ENCODE measurements around the gene CD55.
A peak's percentile ranks its signal among the peaks of the same experiment; 100 is the strongest.
"Not testable (repeated sequence)": the region's sequence is repeated elsewhere in the genome, so short reads cannot be mapped to it uniquely, and the experiment has no call there.

The CD55 gene

GRCh38 chr1:207316141-207316540 lies 5.3 kb upstream of the CD55 start:
- no peaks in the 10 kb centered on the region for H3K9me3 Mint-ChIP-seq
- H3K27ac Mint-ChIP-seq: no peak overlapping the region
- H3K4me1 Mint-ChIP-seq: peaks cover 25% of the 10 kb centered on the region
- H3K36me3 Mint-ChIP-seq: no peaks in the 10 kb centered on the region
- H3K27me3 Mint-ChIP-seq: no peaks in the 10 kb centered on the region
- H3K4me3 Mint-ChIP-seq: no peak overlapping the region

- H3K4me3 Mint-ChIP-seq: no peak overlapping the region
- H3K4me1 Mint-ChIP-seq: peaks cover 26% of the 10 kb centered on the region
Observed at GRCh38 chr1:207316622-207317391, 4.7 kb upstream of the CD55 start.

GRCh38 chr1:207317561-207317960 lies 3.9 kb upstream of the CD55 start:
- peaks cover 26% of the 10 kb centered on the region for H3K4me1 Mint-ChIP-seq
- no peaks in the 10 kb centered on the region for H3K9me3 Mint-ChIP-seq
- H3K27ac Mint-ChIP-seq: no peak overlapping the region
- no peaks in the 10 kb centered on the region for H3K36me3 Mint-ChIP-seq
- H3K4me3 Mint-ChIP-seq: no peak overlapping the region
- H3K27me3 Mint-ChIP-seq: no peaks in the 10 kb centered on the region

More at GRCh38 chr1:207316622-207317391, 4.7 kb upstream of the CD55 start:
- Mint-ChIP-seq H3K9me3 (no peaks in the 10 kb centered on the region), H3K27me3 (no peaks in the 10 kb centered on the region), H3K36me3 (no peaks in the 10 kb centered on the region), H3K27ac (no peak overlapping the region)

GRCh38 chr1:207318072-207318619 lies 3.3 kb upstream of the CD55 start:
- no peak overlapping the region for H3K4me3 Mint-ChIP-seq
- H3K27ac Mint-ChIP-seq: no peak overlapping the region
- H3K36me3 Mint-ChIP-seq: no peaks in the 10 kb centered on the region
- H3K4me1 Mint-ChIP-seq: peaks cover 27% of the 10 kb centered on the region
- H3K27me3 Mint-ChIP-seq: no peaks in the 10 kb centered on the region
- H3K9me3 Mint-ChIP-seq: no peaks in the 10 kb centered on the region

GRCh38 chr1:207319199-207319598 lies 2.3 kb upstream of the CD55 start:
- Mint-ChIP-seq H3K36me3 (peaks cover 7% of the 10 kb centered on the region), H3K4me3 (no peak overlapping the region), H3K27me3 (no peaks in the 10 kb centered on the region), H3K4me1 (peaks cover 33% of the 10 kb centered on the region), H3K9me3 (no peaks in the 10 kb centered on the region), H3K27ac (no peak overlapping the region)

GRCh38 chr1:207320105-207320504 lies 1.4 kb upstream of the CD55 start:
- not testable (repeated sequence) for H3K36me3 Mint-ChIP-seq, H3K27me3 Mint-ChIP-seq, H3K9me3 Mint-ChIP-seq
- Mint-ChIP-seq H3K4me3 (peak overlapping the region; percentile 49), H3K4me1 (peaks cover 40% of the 10 kb centered on the region), H3K27ac (peak overlapping the region; percentile 75)

- H3K9me3 Mint-ChIP-seq: no peaks in the 10 kb centered on the region
- peak overlapping the region; percentile 100 for H3K27ac Mint-ChIP-seq
- H3K36me3 Mint-ChIP-seq: peaks cover 19% of the 10 kb centered on the region
- peaks cover 54% of the 10 kb centered on the region for H3K4me1 Mint-ChIP-seq
- H3K27me3 Mint-ChIP-seq: no peaks in the 10 kb centered on the region
- peak overlapping the region; percentile 96 for H3K4me3 Mint-ChIP-seq
Observed at GRCh38 chr1:207321790-207322645, 540 bp downstream of the CD55 start.

- no peaks in the 10 kb centered on the region for H3K27me3 Mint-ChIP-seq
- H3K4me3 Mint-ChIP-seq: peak overlapping the region; percentile 84
- no peaks in the 10 kb centered on the region for H3K9me3 Mint-ChIP-seq
- peaks cover 32% of the 10 kb centered on the region for H3K36me3 Mint-ChIP-seq
- H3K27ac Mint-ChIP-seq: peak overlapping the region; percentile 65
- peaks cover 63% of the 10 kb centered on the region for H3K4me1 Mint-ChIP-seq
Observed at GRCh38 chr1:207323425-207324225, 2.1 kb downstream of the CD55 start.

GRCh38 chr1:207328004-207328403 lies 6.5 kb downstream of the CD55 start:
- no peaks in the 10 kb centered on the region for H3K27me3 Mint-ChIP-seq
- H3K36me3 Mint-ChIP-seq: peaks cover 54% of the 10 kb centered on the region
- H3K4me3 Mint-ChIP-seq: no peak overlapping the region
- H3K27ac Mint-ChIP-seq: peak overlapping the region; percentile 88
- peaks cover 73% of the 10 kb centered on the region for H3K4me1 Mint-ChIP-seq
- H3K9me3 Mint-ChIP-seq: peaks cover 1% of the 10 kb centered on the region

- peaks cover 9% of the 10 kb centered on the region for H3K9me3 Mint-ChIP-seq
- no peaks in the 10 kb centered on the region for H3K27me3 Mint-ChIP-seq
- peaks cover 58% of the 10 kb centered on the region for H3K36me3 Mint-ChIP-seq
- H3K27ac Mint-ChIP-seq: no peak overlapping the region
- peaks cover 75% of the 10 kb centered on the region for H3K4me1 Mint-ChIP-seq
- no peak overlapping the region for H3K4me3 Mint-ChIP-seq
Observed at GRCh38 chr1:207328908-207329440, 7.5 kb downstream of the CD55 start.

GRCh38 chr1:207329469-207329868 lies 8.0 kb downstream of the CD55 start:
- Mint-ChIP-seq H3K27ac (no peak overlapping the region), H3K4me1 (peaks cover 75% of the 10 kb centered on the region), H3K27me3 (no peaks in the 10 kb centered on the region), H3K36me3 (peaks cover 61% of the 10 kb centered on the region), H3K9me3 (peaks cover 9% of the 10 kb centered on the region), H3K4me3 (no peak overlapping the region)

- Mint-ChIP-seq H3K4me3 (peak overlapping the region; percentile 45), H3K27ac (peak overlapping the region; percentile 68), H3K27me3 (no peaks in the 10 kb centered on the region), H3K4me1 (peaks cover 77% of the 10 kb centered on the region), H3K9me3 (peaks cover 9% of the 10 kb centered on the region), H3K36me3 (peaks cover 62% of the 10 kb centered on the region)
Observed at GRCh38 chr1:207330011-207330710, 8.7 kb downstream of the CD55 start.

GRCh38 chr1:207331354-207332313 lies 10.2 kb downstream of the CD55 start:
- H3K27me3 Mint-ChIP-seq: no peaks in the 10 kb centered on the region
- H3K9me3 Mint-ChIP-seq: peaks cover 9% of the 10 kb centered on the region
- H3K36me3 Mint-ChIP-seq: peaks cover 58% of the 10 kb centered on the region
- no peak overlapping the region for H3K4me3 Mint-ChIP-seq
- no peak overlapping the region for H3K27ac Mint-ChIP-seq
- H3K4me1 Mint-ChIP-seq: peaks cover 78% of the 10 kb centered on the region
